Left lung (tissue), 10 donors: ENCODE results near the gene MATK. TPM values are rescaled to one million over a fixed set of nuclear protein-coding genes. Genes with fewer than 3 reads are reported as not detected.
A peak's percentile ranks its signal among the peaks of the same experiment; 100 is the strongest.

Source experiments
- ATAC-seq: fragments of 200-7000 bp; cut with Tn5 transposase; one replicate; pipeline ENCODE4 v1.9.1; 2020; ENCODE audit warnings: moderate library complexity
- DNase-seq, 4 donors: peaks; one replicate each; pipeline ENCODE4 v3.0.0-alpha.2; 2013 to 2020
- H3K27ac ChIP-seq, 2 donors: fragments of 200-600 bp; sonication (generic) in 1 of 2; one replicate each; pipeline versions ENCODE4 v1.5.0 to v1.8.0; 2020 to 2021
- H3K27me3 ChIP-seq, 2 donors: fragments of 200-600 bp; sonication (generic) in 1 of 2; one replicate each; pipeline versions ENCODE4 v1.5.0 to v1.8.0; 2020 to 2021
- H3K36me3 ChIP-seq, 2 donors: fragments of 200-600 bp; sonication (generic) in 1 of 2; one replicate each; pipeline versions ENCODE4 v1.5.0 to v1.8.0; 2020 to 2021
- H3K4me1 ChIP-seq, 2 donors: fragments of 200-600 bp; one replicate each; pipeline ENCODE4 v1.8.0; 2021
- H3K4me3 ChIP-seq, 2 donors: fragments of 200-600 bp; sonication (generic) in 1 of 2; one replicate each; pipeline versions ENCODE4 v1.5.0 to v1.8.0; 2020 to 2021; ENCODE audit warnings: mild to moderate bottlenecking in 1 of 2
- H3K9me3 ChIP-seq, 2 donors: fragments of 200-600 bp; sonication (generic) in 1 of 2; one replicate each; pipeline versions ENCODE4 v1.5.0 to v1.8.0; 2020 to 2021
- CTCF ChIP-seq, 2 donors: fragments of 200-600 bp; sonication (generic) in 1 of 2; IDR thresholded peaks; one replicate each; pipeline versions ENCODE4 v1.5.0 to v1.8.0; 2021; ENCODE audit warnings: antibody characterized with exemption in 2 of 2
- intact Hi-C, 2 donors: fragments of 100-400 bp; cut with DNase I; formaldehyde crosslinking; loops; one replicate each; pipeline versions ENCODE4 v1.11.2 to v1.14.2; 2022
- polyA plus RNA-seq, 6 donors: library from polyadenylated mRNA; unstranded; fragments of 120-200 nt; gene quantifications; one replicate each; pipeline ENCODE4 v1.2.1, GENCODE V29; 2013; ENCODE audit not compliant: insufficient read length in 6 of 6
- total RNA-seq, 2 donors: library from RNA; stranded (reverse); fragmentation: NEBNext Ultra II Directional; extraction: Animal tissue kit (Norgen Biotek cat#: 25700); gene quantifications; one replicate each; pipeline ENCODE4 v1.2.1, GENCODE V29; 2021
- donor health status: DM: no; HTN: yes; CAD: no.
- donor health status: DM: no; HTN: no; CAD: no.

Gene MATK
- total and polyA plus RNA-seq, 8 donors, result 1.1 to 9.1 (median 1.9) TPM

DNA sequence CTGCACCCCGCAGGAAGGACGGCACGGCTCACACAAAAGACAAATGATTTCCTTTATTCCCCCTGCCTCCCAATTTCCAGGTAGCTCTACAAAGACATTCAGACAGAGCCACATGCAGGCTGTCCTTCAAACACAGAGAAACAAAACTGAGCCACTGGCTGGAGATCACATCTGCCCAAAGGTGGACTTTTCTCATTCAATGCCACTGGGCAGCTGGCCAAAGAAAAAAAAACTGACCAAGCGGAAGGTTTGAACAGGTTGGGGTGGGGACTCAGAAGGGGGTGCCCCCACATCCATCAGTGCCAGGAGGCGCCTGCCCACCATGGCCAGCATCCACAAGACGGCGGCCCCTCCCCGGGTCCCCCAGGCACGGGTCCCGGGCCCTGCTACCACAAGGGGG, 17.8 kb upstream of the MATK start:
- Histone ChIP-seq H3K36me3 (no peaks in the 10 kb centered on the region), H3K27ac (no peak overlapping the region), H3K4me1 (peaks cover 6 to 26% of the 10 kb centered on the region in 2 donors), H3K9me3 (no peaks in the 10 kb centered on the region), H3K4me3 (no peak overlapping the region), H3K27me3 (peaks cover 11 to 55% of the 10 kb centered on the region in 2 donors)
- intact Hi-C loops, result no loop called here
- DNase-seq (no peak), ATAC-seq (no peak)
- no peak for TF ChIP-seq CTCF (IDR thresholded peaks at IDR 0.05)

- H3K36me3 ChIP-seq, result no peaks in the 10 kb centered on the region
- DNase-seq, result peak in 1 of 4 donors; percentile 51
- H3K27ac ChIP-seq, result no peak overlapping the region
- ATAC-seq, result no peak
- intact Hi-C loops, result no loop called here
- H3K4me3 ChIP-seq, result no peak overlapping the region
- H3K9me3 ChIP-seq, result no peaks in the 10 kb centered on the region
- no peak for TF ChIP-seq CTCF (IDR thresholded peaks at IDR 0.05)
- peaks cover 11 to 62% of the 10 kb centered on the region in 2 donors for H3K27me3 ChIP-seq
- H3K4me1 ChIP-seq, result peaks cover 6 to 21% of the 10 kb centered on the region in 2 donors
Observed at GRCh38 chr19:3803114-3803888, 17.1 kb upstream of the MATK start.

DNA sequence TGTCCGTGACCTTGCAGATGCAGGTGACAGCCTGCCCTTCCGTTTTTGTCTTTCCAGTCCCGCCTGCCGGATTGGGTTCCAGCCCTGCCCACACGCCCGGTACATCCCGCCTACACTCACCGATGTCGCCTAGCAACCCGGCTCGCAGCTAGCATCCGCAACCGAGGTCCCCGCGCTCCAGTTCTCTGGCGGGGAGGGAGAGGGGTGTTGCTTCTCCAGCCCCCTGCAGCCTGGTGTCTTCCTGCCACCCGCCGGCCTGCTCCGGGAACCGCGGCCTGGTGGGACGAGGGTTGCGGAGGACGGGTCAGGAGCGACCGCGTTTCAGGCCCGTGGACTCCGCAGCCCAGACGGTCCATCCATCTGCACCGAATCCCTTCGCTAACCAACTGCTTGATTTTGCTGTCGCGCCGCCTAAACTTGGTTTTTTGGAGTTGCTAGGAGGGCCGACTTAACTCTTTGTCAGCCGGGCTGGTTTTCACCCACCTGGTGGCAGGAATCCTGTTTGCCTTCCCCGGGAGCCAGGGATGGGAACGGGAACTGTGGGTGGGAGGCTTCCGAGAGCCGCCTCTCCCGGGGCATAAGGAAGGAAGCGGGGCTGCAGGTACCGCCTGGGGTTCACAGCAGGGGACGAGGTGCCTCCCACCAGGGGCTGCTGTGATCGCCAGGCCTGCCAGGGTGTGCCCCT, 15.4 kb upstream of the MATK start:
- Histone ChIP-seq H3K27me3 (peaks cover 11 to 63% of the 10 kb centered on the region in 2 donors), H3K9me3 (peaks cover 0 to 4% of the 10 kb centered on the region in 2 donors), H3K27ac (no peak overlapping the region), H3K36me3 (no peaks in the 10 kb centered on the region), H3K4me1 (peaks cover 6 to 21% of the 10 kb centered on the region in 2 donors), H3K4me3 (peak overlapping the region in 1 of 2 donors; percentile 9)
- intact Hi-C loops, result no loop called here
- no peak for TF ChIP-seq CTCF (IDR thresholded peaks at IDR 0.05)
- peak; percentile 56 for ATAC-seq
- peak in 3 of 4 donors; percentile 33 to 85 (median 57) for DNase-seq

DNA sequence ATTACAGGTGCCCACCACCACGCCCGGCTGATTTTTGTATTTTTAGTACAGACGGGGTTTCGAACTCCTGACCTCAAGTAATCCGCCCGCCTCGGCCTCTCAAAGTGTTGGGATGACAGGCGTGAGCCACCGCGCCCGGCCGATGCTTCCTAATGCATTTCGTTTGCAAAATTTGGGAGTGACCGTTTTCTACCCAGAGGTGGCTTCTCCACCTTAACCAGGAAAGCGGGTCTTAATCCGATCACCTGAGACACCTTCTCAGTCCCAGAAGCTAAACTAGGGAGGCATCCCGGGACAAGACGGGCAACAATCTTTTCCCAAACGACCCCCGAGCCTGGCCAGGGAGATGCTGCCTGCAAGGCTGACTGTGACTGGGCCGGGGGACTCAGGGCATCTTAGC, 14.8 kb upstream of the MATK start:
- DNase-seq (no peak), ATAC-seq (no peak)
- Histone ChIP-seq H3K27ac (no peak overlapping the region), H3K4me3 (no peak overlapping the region), H3K4me1 (peaks cover 6 to 21% of the 10 kb centered on the region in 2 donors), H3K27me3 (peaks cover 11 to 63% of the 10 kb centered on the region in 2 donors), H3K36me3 (no peaks in the 10 kb centered on the region), H3K9me3 (peaks cover 0 to 10% of the 10 kb centered on the region in 2 donors)
- TF ChIP-seq CTCF (IDR thresholded peaks at IDR 0.05), result no peak
- intact Hi-C loops, result no loop called here

- intact Hi-C loops, result no loop called here
- Histone ChIP-seq H3K27ac (no peak overlapping the region), H3K4me3 (no peak overlapping the region), H3K9me3 (peaks cover 0 to 11% of the 10 kb centered on the region in 2 donors), H3K4me1 (peaks cover 6 to 21% of the 10 kb centered on the region in 2 donors), H3K36me3 (no peaks in the 10 kb centered on the region), H3K27me3 (peaks cover 11 to 50% of the 10 kb centered on the region in 2 donors)
- TF ChIP-seq CTCF (IDR thresholded peaks at IDR 0.05), result no peak
- ATAC-seq (no peak), DNase-seq (no peak)
Observed at GRCh38 chr19:3798137-3798536, 12.0 kb upstream of the MATK start.
